GM15510 (cell line): Measurements from ENCODE around the gene CLMP.

ENCODE experiments used
- POLR2A ChIP-seq: IDR thresholded peaks from 3 replicates; pipeline ENCODE4 v1.6.1; 2011; ENCODE audit warnings: borderline replicate concordance; ENCODE audit not compliant: insufficient read length; ENCODE audit errors: extremely low read depth

The CLMP gene

DNA sequence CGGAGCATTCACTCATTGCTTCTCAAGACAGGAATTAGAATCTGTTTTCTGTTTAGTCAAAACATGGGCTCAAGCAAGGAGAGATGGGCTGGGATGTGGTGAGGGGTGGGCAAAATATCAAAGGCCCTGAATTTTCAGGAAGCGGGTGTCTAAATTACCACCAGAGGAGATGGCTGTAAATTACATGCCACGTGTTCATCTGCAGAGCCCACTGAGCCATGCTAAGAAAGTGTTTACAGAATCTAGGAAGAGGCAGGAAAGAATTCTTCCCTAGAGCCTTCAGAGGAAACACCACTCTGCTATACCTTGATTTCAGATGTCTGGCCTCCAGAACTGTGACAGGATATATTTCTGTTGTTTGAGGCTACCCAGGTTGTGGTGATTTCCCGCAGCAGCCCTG lies 46.1 kb downstream of the CLMP start:
- TF ChIP-seq POLR2A = no peak

DNA sequence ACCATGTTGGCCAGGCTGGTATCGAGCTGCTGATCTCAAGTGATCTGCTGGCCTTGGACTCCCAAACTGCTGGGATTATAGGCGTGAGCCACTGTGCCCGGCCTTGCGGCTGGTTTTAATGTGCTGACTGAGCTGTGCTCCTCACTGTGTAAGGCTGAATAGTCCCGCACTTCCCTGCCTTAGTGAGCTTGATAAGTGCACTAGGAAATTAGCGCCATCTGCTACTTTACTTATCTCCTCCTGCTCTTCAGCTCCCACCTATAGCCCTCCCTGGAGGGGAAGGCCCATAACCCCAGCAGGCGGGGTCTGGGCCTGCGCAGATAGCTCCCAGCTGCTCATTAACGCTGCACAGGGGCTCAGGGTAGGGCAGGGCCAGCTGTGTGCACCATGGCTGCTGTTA lies 49.4 kb downstream of the CLMP start:
- TF ChIP-seq POLR2A = no peak

DNA sequence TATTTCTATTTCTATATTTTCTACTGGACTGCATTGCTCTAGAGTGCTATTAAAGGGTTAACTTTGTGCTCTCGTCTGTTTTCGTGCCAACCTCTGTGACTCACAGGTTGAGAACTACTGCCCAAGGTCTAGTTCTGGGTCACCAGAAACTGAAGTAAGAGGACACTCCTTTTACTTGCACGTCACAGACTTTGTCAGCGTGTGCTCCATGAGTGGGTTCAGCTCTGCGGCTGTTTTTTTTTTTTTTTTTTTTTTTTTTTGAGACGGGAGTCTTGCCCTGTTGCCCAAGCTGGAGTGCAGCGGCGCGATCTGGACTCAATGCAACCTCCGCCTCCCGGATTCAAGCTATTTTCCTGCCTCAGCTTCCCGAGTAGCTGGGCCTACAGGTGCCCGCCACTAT lies 49.8 kb downstream of the CLMP start:
- TF ChIP-seq POLR2A = no peak

DNA sequence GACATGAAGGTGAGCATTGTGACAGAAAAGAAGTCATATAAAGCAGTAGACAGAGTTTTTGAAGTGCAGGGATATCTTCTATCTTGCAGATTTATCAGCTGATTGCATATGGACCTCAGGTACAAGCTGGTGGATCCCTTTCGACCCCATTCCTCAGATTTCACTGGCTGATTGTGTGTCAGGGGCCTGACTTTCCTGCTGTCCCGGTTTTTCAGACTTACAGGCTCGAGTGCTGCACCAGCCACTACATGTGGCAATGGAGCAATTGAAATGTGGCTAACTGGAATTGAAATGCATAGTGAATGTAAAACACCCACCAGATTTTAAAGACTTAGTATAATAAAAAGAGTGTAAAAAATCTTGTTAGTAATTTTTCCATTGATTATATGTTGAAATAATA lies 50.3 kb downstream of the CLMP start:
- TF ChIP-seq POLR2A = no peak

DNA sequence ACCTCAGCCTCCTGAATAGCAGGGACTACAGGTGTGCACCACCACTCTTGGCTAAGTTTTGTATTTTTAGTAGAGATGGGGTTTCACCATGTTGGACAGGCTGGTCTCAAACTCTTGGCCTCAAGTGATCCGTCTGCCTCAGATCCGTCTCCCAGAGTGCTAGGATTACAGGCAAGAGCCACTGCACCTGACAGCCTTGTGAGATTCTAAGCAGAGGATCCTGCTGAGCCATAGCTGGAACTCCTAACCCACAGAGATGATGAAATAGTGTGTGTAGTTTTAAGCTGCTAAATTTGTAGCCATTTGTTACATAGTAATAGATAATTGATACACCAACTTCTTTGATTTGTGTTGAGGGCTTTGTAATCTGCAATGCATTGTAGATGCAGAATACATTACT lies 51.1 kb downstream of the CLMP start:
- TF ChIP-seq POLR2A = no peak

DNA sequence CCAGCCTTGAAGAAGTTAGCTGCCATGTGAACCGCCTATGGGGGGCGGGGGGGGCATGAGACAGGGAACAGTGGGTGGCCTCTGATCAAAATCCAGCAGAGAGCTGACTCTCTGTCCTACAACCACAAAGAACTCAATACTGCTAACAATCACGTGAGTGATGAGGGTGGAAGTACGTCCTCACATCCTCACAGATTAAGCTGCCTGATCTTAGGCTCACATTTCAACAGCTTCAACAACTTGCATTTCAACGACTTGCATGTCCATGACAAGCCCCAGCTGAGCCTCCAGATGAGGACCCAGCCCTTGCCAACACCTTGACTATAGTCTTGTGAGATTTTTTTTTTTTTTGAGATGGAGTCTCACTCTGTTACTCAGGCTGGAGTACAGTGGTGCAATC lies 51.6 kb downstream of the CLMP start:
- TF ChIP-seq POLR2A = no peak

DNA sequence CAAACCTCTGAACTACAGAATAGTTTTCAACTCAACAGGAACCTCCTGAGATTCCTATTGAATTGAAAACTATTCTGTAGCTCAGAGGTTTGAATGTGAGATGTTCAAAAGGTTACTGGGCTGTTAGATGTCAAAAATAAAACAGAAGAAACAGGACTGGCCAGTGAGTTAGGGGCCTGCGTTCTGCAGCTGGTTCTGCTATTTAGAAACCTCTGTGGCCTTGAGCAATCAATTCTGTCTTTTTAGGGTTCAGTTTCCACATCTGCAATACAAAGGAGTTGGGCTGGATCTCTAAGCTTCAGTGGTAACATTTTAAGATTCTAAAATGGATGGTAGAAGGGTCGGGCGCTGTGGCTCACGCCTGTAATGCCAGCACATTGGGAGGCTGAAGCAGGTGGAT lies 55.8 kb downstream of the CLMP start:
- TF ChIP-seq POLR2A = no peak

DNA sequence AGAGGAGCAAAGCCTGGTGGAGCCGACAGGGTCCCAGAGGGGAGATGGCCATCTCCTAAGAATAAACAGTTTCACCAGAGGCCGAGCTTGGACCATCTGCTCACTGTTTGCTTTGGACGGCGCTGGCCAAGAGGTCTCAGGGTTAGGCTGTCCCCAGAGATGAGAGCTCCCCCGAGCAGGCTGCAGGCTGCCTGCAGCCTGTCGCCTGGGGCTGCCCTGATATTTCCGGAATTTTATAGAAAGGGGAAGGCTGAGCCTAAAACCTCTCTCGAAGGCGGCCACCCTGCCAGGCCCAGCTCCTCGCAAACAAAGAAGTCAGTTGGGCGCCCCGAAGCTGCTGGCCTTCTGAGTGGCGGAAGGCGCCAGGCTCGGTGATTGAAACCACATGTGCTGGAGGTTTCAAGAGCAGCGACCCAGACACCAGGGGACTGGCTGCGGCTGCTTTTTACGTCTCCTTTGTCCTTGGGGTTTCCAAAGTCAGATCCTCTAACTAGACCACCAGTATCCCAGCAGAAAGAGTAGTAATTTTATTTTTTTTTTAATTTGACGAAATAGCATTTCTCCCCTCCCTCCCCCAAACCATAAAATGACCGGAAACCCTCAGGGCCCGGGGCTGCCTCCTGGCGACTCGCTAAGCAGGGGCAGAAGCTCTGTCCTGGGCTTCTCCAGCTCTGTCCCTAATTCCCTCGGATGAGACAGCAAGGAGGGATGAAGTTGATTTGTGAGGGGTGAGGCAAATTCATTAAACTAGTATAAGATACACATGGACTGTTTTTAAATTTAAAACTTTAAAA lies 57.4 kb downstream of the CLMP start:
- TF ChIP-seq POLR2A = no peak

DNA sequence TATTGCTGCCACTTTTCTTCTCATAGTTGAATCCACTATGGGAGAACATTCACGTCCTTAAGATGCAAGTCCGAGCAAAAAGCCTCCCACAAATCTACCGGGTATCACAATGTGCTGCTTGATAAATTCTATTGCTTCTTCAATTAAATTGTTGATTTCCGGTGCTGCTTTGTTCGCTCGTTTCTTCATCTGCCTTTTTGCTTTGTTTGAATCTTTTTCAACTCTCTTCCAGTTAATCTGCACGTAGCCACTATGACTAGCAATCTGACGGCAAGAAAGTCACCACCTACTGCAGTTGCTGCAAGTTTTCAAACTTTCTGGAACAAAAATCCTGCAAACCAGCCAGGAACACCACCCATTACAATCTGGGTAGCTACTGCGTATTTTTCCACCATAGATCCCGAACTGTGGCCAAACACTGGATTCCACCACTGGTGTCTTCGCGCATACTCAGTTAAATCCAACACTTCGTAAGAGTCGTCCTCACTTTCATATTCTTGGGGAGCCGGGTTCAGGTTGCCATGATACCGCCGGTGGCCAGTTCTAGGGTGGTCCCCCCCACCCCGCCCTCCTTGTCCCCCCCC lies 59.1 kb downstream of the CLMP start:
- no peak for TF ChIP-seq POLR2A

DNA sequence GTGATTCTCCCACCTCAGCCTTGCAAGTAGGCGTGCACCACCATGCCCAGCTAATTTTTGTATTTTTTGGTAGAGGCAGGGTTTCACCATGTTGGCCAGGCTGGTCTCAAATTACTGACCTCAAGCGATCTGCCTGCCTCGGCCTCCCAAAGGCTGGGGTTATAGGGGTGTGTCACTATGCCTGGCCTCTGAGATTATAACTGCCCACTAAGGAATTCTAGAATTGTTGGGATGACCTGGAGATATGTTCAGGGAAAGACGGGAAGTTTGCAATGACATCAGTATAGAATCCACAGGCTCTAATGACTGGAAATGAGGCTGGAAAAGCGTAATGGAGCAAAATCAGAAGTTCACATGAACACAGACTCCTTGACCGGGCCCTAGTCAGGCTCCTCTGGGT lies 62.2 kb downstream of the CLMP start:
- no peak for TF ChIP-seq POLR2A

DNA sequence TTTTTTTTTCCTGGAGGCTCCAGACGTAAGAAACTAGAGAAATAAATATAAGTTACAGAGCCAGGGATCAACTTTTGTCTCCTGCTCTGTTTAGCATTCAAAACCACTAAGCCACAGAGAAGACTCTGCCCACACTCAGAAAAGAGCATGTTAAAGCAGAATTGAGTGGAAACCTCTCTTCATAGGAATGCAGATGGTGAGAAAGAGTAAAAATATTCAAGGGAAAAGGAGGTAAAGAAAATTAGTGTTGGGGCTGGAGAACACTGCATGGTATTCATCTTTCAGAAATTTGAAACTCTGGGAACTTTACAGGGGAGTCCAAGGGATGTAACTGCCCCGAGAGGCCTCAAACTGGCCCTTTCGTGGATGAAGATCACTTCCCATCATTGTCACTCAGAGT lies 65.1 kb downstream of the CLMP start:
- TF ChIP-seq POLR2A = no peak

DNA sequence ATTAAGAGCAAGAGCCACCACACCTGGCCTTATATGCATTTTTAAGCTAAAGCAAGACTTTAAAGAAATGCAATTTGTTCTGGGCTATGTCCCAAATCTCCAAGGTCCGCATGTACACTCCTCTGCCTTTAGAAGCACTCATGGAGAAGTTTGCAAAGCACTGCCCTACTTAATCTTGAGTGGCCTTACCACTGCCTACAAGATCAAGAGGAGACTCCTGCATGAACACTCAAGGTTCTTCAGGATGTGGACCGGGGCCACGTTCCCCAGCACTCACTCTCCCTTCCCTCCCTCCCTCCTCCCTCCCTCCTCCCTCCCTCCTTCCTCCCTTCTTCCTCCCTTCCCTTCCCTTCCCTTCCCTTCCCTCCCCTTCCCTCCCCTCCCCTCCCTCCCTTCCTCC lies 69.9 kb downstream of the CLMP start:
- TF ChIP-seq POLR2A = no peak

DNA sequence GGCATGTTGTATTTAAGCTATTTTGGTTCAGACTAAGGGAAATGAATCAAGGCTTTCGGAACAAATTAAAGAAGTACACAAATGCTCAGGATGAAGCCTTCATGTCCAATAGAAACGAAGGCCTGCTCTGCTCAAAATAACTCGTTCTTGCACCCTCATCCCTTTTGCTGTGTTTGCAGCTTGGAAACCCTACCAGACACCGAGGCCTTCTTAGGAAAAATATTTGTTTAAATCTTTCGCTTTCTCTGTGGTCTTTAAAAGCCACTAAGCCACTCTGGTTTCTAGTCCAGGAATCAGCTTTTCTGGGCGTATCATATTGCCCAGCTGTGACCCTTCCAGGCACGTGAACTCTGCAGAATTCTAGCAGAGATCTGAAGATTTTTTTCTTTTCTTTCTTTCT lies 72.2 kb downstream of the CLMP start:
- no peak for TF ChIP-seq POLR2A

DNA sequence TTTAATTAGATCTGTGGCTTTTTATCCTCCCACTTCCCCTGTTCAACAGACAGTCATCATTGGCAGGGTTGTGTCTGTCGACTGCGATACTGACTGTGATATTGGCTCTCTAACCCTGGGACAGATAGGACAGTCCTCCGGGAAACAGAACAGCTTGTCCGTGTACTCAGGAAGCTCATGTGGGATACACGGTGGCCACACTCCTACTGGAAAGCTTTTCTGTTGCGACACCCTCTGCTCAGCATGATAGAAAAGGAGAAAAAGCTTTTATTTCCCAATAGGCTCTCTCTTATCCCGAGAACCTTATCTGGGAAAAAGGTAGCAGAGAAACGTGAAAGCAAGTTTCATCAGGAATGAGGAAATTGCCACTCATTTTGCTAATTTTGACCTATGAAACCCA lies 72.7 kb downstream of the CLMP start:
- TF ChIP-seq POLR2A = no peak

DNA sequence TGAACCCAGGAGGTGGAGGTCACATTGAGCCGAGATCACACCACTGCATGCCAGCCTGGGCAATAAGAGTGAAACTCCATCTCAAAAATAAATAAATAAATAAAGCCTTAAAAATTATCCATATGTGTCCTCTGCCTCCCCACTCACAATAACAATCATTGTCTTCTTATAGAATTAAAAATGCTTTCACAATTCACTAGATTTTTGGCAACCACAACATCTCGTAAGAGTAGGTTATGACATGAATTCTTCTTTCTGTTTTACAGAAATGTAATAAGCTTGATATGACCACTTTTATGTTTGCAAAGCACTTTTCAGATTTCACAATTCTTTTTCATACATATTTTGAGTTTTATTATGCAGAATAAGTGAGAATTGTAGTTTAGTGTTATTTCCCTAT lies 78.6 kb downstream of the CLMP start:
- TF ChIP-seq POLR2A = no peak

DNA sequence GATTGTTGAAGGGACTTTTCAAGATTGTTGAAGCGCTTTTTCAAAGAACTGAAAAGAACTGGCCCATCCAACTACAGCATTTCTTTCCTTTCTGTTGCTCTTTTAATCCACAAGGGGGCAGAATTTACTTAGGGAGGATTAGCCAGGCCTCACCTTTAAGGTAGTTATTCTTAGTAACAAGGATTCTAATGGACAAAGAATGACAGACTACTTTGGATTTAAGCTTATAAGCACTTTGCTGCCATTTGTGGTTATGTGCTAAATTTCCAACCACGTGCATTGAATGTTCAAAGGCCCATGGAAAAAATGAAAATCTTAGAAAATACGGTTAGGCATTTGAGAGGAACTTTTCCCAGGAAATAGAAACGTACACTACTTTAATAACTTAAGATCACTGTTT lies 83.6 kb downstream of the CLMP start:
- TF ChIP-seq POLR2A = no peak
